Left renal pelvis (tissue), 4 donors: Measurements from ENCODE around the gene SLC29A3. TPM values are rescaled to one million over a fixed set of nuclear protein-coding genes. Genes with fewer than 3 reads are reported as not detected.

Source experiments
- DNase-seq, 4 donors: peaks; one replicate each; pipeline ENCODE4 v3.0.0-alpha.2; 2013; ENCODE audit warnings: low read depth in 4 of 4, low spot score in 3 of 4
- polyA plus RNA-seq, 4 donors: library from polyadenylated mRNA; unstranded; fragments of 120-200 nt; gene quantifications; one replicate each; pipeline ENCODE4 v1.2.1, GENCODE V29; 2013; ENCODE audit not compliant: insufficient read length in 4 of 4

SLC29A3 gene
- polyA plus RNA-seq, 4 donors: 8.2 to 9.9 (median 8.5) TPM

- DNase-seq: no peak
Observed at GRCh38 chr10:71299071-71299785, 19.8 kb upstream of the SLC29A3 start.

- no peak for DNase-seq
Observed at GRCh38 chr10:71300555-71301370, 18.3 kb upstream of the SLC29A3 start.

GRCh38 chr10:71301371-71301916 is 17.6 kb upstream of the SLC29A3 start:
- no peak for DNase-seq

GRCh38 chr10:71302451-71302850 is 16.6 kb upstream of the SLC29A3 start:
- no peak for DNase-seq

GRCh38 chr10:71302874-71303568 is 16.0 kb upstream of the SLC29A3 start:
- no peak for DNase-seq

- DNase-seq: no peak
Observed at GRCh38 chr10:71303569-71303907, 15.5 kb upstream of the SLC29A3 start.

GRCh38 chr10:71304914-71305313 is 14.1 kb upstream of the SLC29A3 start:
- DNase-seq: no peak

GRCh38 chr10:71306979-71307378 is 12.1 kb upstream of the SLC29A3 start:
- no peak for DNase-seq

GRCh38 chr10:71307469-71308085 is 11.5 kb upstream of the SLC29A3 start:
- no peak for DNase-seq

GRCh38 chr10:71308244-71308643 is 10.8 kb upstream of the SLC29A3 start:
- no peak for DNase-seq

- no peak for DNase-seq
Observed at GRCh38 chr10:71308985-71309384, 10.1 kb upstream of the SLC29A3 start.

- no peak for DNase-seq
Observed at GRCh38 chr10:71309919-71310318, 9.1 kb upstream of the SLC29A3 start.

GRCh38 chr10:71312220-71312619 is 6.8 kb upstream of the SLC29A3 start:
- DNase-seq: no peak

GRCh38 chr10:71312811-71313789 is 6.0 kb upstream of the SLC29A3 start:
- no peak for DNase-seq

GRCh38 chr10:71314028-71314693 is 4.9 kb upstream of the SLC29A3 start:
- no peak for DNase-seq

GRCh38 chr10:71314694-71315225 is 4.3 kb upstream of the SLC29A3 start:
- DNase-seq: no peak

- no peak for DNase-seq
Observed at GRCh38 chr10:71316056-71316785, 2.8 kb upstream of the SLC29A3 start.

- no peak for DNase-seq
Observed at GRCh38 chr10:71316786-71317160, 2.3 kb upstream of the SLC29A3 start.
